Fibroblast of the aortic adventitia (primary cell): ENCODE measurements around the gene RHOB. TPM values are rescaled to one million over a fixed set of nuclear protein-coding genes. Genes with fewer than 3 reads are reported as not detected.
"Not testable (repeated sequence)": the region's sequence is repeated elsewhere in the genome, so short reads cannot be mapped to it uniquely, and the experiment has no call there.

ENCODE experiments used
- DNase-seq: peaks from one replicate; pipeline ENCODE4 v3.0.0-alpha.2; 2010; ENCODE audit warnings: low read depth
- H3K4me3 ChIP-seq: 2 replicates; pipeline ENCODE4 v1.5.1; 2011; ENCODE audit warnings: low read depth, mild to moderate bottlenecking, control low read depth, low read length, moderate library complexity
- total RNA-seq: library from RNA; depleted of rRNA; stranded (reverse); fragments of >200 nt; gene quantifications from 2 replicates; pipeline ENCODE4 v1.2.3, GENCODE V29; 2012; ENCODE audit warnings: low replicate concordance
- TF ChIP-seq, protein P1 (sequence below): IDR thresholded peaks from 2 replicates; pipeline ENCODE4 v1.5.1; 2011; ENCODE audit warnings: mild to moderate bottlenecking, low read length, control low read depth, inconsistent platforms; ENCODE audit not compliant: insufficient read depth

RHOB gene
- total RNA-seq, 1 donor = 40.5 TPM

DNA sequence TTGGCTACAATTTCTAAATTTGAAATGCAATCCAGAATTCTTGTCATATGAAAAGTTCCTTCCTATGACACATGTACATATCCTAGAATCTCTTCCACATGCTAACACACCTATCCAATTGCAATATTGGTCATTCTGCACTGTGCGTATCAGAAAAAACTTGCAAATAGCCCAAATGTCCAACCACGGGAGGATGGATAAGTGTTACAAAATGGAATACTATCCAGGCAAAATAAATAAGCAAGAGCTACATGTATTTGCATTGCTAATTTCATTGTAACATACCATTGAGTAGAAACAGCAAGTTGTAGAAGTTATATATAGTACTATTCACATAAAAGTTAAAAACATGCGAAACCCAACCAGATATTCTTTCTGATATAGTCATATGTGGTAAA, 15.6 kb upstream of the RHOB start:
- TF ChIP-seq, protein P1, sequence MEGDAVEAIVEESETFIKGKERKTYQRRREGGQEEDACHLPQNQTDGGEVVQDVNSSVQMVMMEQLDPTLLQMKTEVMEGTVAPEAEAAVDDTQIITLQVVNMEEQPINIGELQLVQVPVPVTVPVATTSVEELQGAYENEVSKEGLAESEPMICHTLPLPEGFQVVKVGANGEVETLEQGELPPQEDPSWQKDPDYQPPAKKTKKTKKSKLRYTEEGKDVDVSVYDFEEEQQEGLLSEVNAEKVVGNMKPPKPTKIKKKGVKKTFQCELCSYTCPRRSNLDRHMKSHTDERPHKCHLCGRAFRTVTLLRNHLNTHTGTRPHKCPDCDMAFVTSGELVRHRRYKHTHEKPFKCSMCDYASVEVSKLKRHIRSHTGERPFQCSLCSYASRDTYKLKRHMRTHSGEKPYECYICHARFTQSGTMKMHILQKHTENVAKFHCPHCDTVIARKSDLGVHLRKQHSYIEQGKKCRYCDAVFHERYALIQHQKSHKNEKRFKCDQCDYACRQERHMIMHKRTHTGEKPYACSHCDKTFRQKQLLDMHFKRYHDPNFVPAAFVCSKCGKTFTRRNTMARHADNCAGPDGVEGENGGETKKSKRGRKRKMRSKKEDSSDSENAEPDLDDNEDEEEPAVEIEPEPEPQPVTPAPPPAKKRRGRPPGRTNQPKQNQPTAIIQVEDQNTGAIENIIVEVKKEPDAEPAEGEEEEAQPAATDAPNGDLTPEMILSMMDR = no peak
- no peak for DNase-seq

DNA sequence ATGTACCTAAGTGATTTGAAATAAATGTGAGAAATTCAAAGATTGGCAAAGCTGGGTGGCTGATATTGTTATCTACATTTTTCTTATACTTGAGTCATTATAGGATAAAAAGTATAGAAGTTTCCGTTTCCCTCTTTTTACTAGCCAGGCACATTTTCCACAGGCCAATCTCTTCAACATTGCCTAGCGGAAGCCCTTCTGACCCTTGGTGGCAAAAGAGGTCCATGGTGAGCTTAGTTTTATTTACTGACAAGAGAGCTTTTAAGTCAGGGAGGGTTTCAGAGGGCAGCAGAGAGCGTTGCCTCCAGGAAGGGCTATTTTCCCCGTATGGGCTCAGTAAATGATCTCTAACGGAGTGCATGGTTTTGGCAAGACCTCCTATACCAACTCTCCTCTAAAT, 15.1 kb upstream of the RHOB start:
- TF ChIP-seq, protein P1 = no peak

More for the DNA sequence above, 15.6 kb upstream of the RHOB start:
- H3K4me3 ChIP-seq = no peak overlapping the region

DNA sequence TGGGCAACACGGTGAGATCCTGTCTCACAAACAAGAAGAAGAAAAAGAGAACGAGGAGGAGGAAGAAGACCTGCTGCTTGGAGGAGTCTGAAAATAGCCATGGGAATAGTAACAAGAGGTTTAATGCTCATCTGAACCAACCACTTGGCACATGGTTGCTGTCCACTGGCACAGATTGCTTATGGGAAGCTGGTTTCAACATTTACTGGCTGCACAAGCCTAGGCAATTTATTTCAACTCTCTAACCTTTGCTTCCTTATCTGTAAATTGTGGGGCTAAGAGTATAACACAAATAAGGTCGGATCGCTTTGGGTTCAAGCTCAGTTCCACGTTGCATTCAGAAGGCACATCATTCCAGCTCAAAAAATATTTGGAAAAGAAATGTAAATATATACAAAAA, 14.2 kb upstream of the RHOB start:
- TF ChIP-seq, protein P1 = no peak
- DNase-seq = no peak

More for the DNA sequence above, 15.1 kb upstream of the RHOB start:
- no peak for DNase-seq
- no peak overlapping the region for H3K4me3 ChIP-seq

DNA sequence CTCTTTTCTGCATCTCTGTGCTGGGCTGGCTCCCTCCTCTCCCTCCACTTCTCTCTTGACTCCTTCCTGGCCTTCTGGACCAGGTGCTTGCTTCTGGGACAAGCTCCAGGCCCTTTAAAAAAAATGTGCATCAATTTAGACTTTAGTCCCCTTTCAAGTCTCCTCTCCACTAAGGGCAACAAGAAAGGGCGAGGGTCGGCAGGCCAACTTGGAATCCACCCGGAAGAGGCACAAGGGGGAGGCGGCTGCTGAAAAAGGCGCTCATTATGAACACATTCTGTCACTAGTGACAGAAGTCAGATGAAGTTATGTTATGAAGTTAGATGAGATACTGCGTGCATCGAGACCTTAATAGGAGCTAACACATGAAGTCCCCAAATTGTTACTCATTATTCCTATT, 13.6 kb upstream of the RHOB start:
- TF ChIP-seq, protein P1 = no peak
- no peak overlapping the region for H3K4me3 ChIP-seq
- no peak for DNase-seq

More for the DNA sequence above, 14.2 kb upstream of the RHOB start:
- no peak overlapping the region for H3K4me3 ChIP-seq

DNA sequence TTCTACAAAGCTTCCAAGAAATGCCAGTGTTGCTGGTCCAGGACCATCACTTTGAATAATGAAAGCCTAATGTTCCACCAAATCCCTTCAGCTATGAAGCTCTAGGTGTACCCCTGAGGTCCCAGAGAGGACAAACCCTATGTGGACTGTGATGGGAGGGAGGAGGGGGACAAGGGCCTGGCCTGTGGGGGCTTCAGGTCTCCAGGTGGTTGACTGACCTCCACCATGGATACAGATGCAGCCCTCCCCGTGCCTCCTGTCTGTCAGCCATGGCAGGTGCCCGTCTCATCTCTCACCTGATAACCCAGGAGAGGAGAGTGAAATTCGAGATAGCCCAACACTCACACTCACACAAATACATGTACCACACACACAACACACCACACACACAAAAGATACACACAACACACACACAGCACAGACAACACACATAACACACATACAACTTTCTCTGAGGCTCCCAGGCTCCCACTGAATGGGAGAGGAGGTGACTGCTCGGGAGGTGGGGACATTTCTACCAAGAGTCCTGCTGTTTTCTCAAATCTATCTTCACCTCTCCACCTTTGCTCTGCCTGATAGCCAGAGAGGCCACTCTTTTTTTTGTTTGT, 12.8 kb upstream of the RHOB start:
- no peak for DNase-seq
- H3K4me3 ChIP-seq = no peak overlapping the region
- TF ChIP-seq, protein P1 = no peak

DNA sequence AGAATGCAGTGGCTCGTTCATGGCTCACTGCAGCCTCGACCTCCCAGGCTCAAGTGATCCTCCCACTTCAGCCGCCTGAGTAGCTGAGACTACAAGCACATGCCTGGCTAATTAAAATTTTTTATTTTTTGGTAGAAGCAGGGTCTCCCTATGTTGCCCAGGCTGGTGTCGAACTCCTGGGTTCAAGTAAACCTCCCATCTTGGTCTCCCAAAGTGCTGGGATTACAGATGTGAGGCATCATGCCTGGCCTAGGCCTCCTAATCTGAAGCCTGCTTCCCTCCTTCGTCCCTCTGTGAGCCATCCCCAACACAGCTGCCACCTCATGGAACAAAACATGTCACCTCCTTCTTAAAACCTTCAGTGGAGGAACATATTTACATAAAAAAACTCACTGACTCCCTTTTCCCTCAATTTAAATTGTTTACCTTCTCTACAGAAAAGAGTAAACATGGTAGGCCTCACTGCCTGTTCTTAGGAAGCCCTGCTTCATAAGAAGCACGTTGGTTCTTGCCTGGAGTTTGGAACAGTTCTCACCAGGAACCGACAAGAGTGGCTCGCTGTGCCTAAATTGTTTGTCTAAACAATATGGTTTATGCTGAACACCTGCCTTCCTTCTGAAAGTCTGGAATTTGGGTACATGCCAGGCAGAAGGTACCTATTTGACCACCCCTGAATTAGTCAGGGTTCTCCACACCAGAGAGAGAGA, 12.1 kb upstream of the RHOB start:
- TF ChIP-seq, protein P1 = no peak
- H3K4me3 ChIP-seq = no peak overlapping the region
- DNase-seq = no peak

DNA sequence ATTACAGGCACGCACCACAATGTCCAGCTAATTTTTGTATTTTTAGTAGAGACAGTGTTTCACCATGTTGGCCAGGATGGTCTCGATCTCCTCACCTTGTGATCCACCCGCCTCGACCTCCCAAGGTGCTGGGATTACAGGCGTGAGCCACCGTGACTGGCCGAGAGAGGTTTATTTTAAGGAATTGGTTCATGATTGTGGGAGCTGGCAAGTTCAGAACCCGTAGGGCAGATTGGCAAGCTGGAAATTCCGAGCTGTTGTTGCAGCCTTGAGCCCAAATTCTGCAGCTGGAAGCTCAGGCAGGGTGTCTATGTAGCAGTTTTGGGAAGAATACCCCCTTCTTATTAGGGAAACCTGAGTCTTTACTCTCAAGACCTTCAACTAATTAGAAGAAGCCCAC, 11.4 kb upstream of the RHOB start:
- not testable (repeated sequence) for H3K4me3 ChIP-seq, DNase-seq
